Measurements from ENCODE around the gene SEC14L6.
"Not testable (repeated sequence)": the region's sequence is repeated elsewhere in the genome, so short reads cannot be mapped to it uniquely, and the experiment has no call there.

- not testable (repeated sequence) for TF ChIP-seq CTCF (IDR thresholded peaks at IDR 0.05); POLR2AphosphoS5 (IDR thresholded peaks at IDR 0.05); EP300 (IDR thresholded peaks at IDR 0.05); POLR2A (IDR thresholded peaks at IDR 0.05; ENCODE audit: low read depth)
These were observed 14.2 kb upstream of the SEC14L6 start for GRCh38 chr22:30560643-30561202.

Measured in esophagus muscularis mucosa (tissue), 4 donors.